Epithelial cell of esophagus (primary cell): Measurements from ENCODE around the gene TUFT1.

Source experiments
- DNase-seq: peaks from one replicate; pipeline ENCODE4 v3.0.0; 2010; ENCODE audit warnings: low read depth
- H3K4me3 ChIP-seq: 2 replicates; pipeline ENCODE4 v1.5.1; 2011; ENCODE audit warnings: mild to moderate bottlenecking, low read length, control low read depth
- TF ChIP-seq, protein P1 (sequence below): IDR thresholded peaks from 2 replicates; pipeline ENCODE4 v1.5.1; 2011; ENCODE audit warnings: low read depth, mild to moderate bottlenecking, low read length, control low read depth, inconsistent platforms; ENCODE audit not compliant: insufficient read depth; ENCODE audit errors: missing control alignments

TUFT1 gene

GRCh38 chr1:151545542-151545941 is 5.4 kb downstream of the TUFT1 start:
- no peak overlapping the region for H3K4me3 ChIP-seq
- TF ChIP-seq, protein P1, sequence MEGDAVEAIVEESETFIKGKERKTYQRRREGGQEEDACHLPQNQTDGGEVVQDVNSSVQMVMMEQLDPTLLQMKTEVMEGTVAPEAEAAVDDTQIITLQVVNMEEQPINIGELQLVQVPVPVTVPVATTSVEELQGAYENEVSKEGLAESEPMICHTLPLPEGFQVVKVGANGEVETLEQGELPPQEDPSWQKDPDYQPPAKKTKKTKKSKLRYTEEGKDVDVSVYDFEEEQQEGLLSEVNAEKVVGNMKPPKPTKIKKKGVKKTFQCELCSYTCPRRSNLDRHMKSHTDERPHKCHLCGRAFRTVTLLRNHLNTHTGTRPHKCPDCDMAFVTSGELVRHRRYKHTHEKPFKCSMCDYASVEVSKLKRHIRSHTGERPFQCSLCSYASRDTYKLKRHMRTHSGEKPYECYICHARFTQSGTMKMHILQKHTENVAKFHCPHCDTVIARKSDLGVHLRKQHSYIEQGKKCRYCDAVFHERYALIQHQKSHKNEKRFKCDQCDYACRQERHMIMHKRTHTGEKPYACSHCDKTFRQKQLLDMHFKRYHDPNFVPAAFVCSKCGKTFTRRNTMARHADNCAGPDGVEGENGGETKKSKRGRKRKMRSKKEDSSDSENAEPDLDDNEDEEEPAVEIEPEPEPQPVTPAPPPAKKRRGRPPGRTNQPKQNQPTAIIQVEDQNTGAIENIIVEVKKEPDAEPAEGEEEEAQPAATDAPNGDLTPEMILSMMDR = no peak
- DNase-seq = no peak

- no peak for DNase-seq
- TF ChIP-seq, protein P1 = no peak
- H3K4me3 ChIP-seq = no peak overlapping the region
These were observed 6.2 kb downstream of the TUFT1 start for GRCh38 chr1:151546011-151546925.

- TF ChIP-seq, protein P1 = no peak
- DNase-seq = peak; percentile 96
- H3K4me3 ChIP-seq = no peak overlapping the region
These were observed 7.2 kb downstream of the TUFT1 start for GRCh38 chr1:151547119-151547899.

DNA sequence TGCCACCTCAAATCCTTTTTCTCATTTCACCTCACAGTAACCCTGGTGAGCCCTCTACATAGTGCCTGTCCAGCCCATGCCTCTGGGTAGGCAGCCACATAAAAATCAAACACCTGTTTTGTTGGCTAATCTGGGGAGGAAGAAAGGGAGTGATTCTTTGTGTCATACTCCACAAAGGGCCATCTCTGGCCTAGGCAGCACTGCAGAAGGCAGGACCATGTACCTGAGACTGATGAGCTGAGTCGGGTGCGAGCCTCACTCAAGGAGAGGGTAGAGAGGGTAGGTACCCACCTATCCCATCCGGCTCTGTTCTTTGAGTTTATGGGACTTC is 7.8 kb downstream of the TUFT1 start:
- no peak overlapping the region for H3K4me3 ChIP-seq
- TF ChIP-seq, protein P1 = no peak
- DNase-seq = no peak

GRCh38 chr1:151549199-151549598 is 9.1 kb downstream of the TUFT1 start:
- no peak overlapping the region for H3K4me3 ChIP-seq
- TF ChIP-seq, protein P1 = no peak
- no peak for DNase-seq

DNA sequence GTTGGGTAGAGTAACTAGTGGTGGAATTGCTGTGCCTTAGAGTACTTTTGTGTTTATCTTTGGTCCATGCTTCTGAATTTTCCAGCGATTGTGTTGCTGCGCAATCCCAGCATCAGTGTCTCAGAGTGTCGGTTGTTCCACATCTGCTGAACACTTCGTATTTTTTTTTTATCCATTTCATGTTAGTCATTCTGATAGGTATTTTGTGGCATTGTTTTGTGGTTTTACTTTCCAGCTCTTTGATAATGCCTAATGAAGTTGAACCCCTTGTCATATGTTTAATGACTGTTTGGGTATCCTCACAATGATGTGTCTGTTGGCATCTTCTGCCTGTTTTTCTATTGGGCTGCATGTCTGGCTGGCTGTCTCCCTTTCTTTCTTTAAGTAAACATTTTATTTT is 13.6 kb downstream of the TUFT1 start:
- TF ChIP-seq, protein P1 = no peak
- H3K4me3 ChIP-seq = no peak overlapping the region
- no peak for DNase-seq
